Panc1 (cell line): ENCODE data around the gene TM2D1. TPM values are rescaled to one million over a fixed set of nuclear protein-coding genes. Genes with fewer than 3 reads are reported as not detected.
"Not testable (repeated sequence)": the region's sequence is repeated elsewhere in the genome, so short reads cannot be mapped to it uniquely, and the experiment has no call there.

Experiments used
- ATAC-seq: fragments of 200-7000 bp; cut with Tn5 transposase; 2 replicates; pipeline ENCODE4 v1.9.1; 2020; ENCODE audit warnings: mild to moderate bottlenecking, moderate library complexity
- BruUV-seq: library from RNA; stranded (reverse); fragments of 400-500 nt; replicated peaks from 2 replicates; lab custom pipeline; 2021; lab: Mats Ljungman, UMichigan
- CTCF ChIA-PET: fragments of 300-600 bp; sonication (Branson Sonifier 250); formaldehyde crosslinking; loops from one replicate; lab custom pipeline; 2022; ENCODE audit warnings: antibody characterized with exemption; lab: Charles Lee
- POLR2A ChIA-PET: fragments of 300-600 bp; sonication (Branson Sonifier 250); formaldehyde crosslinking; loops from one replicate; lab custom pipeline; 2022; ENCODE audit warnings: antibody characterized with exemption; lab: Charles Lee
- DNase-seq: peaks from one replicate; pipeline ENCODE4 v3.0.0-alpha.2; 2010; ENCODE audit warnings: low read depth, low spot score
- H3K27ac ChIP-seq: 2 replicates; pipeline ENCODE4 v1.5.1; 2011; ENCODE audit warnings: mild to moderate bottlenecking, low read length, inconsistent platforms
- H3K27me3 ChIP-seq: fragments of 200-500 bp; sonication (Bioruptor generic); 2 replicates; pipeline ENCODE4 v1.6.0; 2014; ENCODE audit warnings: low read length, inconsistent platforms; ENCODE audit not compliant: control insufficient read depth, insufficient read depth
- H3K36me3 ChIP-seq: fragments of 200-500 bp; sonication (Bioruptor generic); 2 replicates; pipeline ENCODE4 v1.5.1; 2014; ENCODE audit warnings: inconsistent platforms, mild to moderate bottlenecking, low read length, moderate library complexity; ENCODE audit not compliant: control insufficient read depth, insufficient read depth
- H3K4me1 ChIP-seq: 2 replicates; pipeline ENCODE4 v1.5.1; 2011; ENCODE audit warnings: inconsistent platforms, mild to moderate bottlenecking, low read length, moderate library complexity; ENCODE audit not compliant: control insufficient read depth, insufficient read depth
- H3K4me3 ChIP-seq, 2 experiments: 2 replicates each; pipeline ENCODE4 v1.5.1; 2011 to 2012; ENCODE audit warnings: low read depth in 2 of 2, low read length in 2 of 2, mild to moderate bottlenecking in 2 of 2, inconsistent platforms in 1 of 2, moderate library complexity in 1 of 2
- H3K9me3 ChIP-seq: fragments of 200-500 bp; sonication (Bioruptor generic); 2 replicates; pipeline ENCODE4 v1.5.1; 2014; ENCODE audit warnings: low read depth, mild to moderate bottlenecking, inconsistent platforms, low read length, moderate library complexity; ENCODE audit not compliant: control insufficient read depth, insufficient read depth
- POLR2AphosphoS5 ChIP-seq: IDR thresholded peaks from 2 replicates; pipeline ENCODE4 v1.6.1; 2012; ENCODE audit warnings: mild to moderate bottlenecking, low read depth, low read length, moderate library complexity
- SIN3A ChIP-seq: IDR thresholded peaks from 2 replicates; pipeline ENCODE4 v1.6.1; 2012; ENCODE audit warnings: low read depth, mild to moderate bottlenecking, low read length, moderate library complexity, borderline replicate concordance; ENCODE audit not compliant: insufficient read depth
- TCF7L2 ChIP-seq: IDR thresholded peaks from 2 replicates; pipeline ENCODE4 v1.6.1; 2011; ENCODE audit warnings: mild to moderate bottlenecking, low read depth, low read length, inconsistent platforms
- in situ Hi-C: cut with HindIII; loops from 2 replicates; pipeline ENCODE4 v1.10.0; 2016; ENCODE audit warnings: low sequenced_read_pairs, low pct_unique_long_range_greater_than_20kb
- intact Hi-C: fragments of 100-400 bp; cut with micrococcal nuclease; formaldehyde crosslinking; loops from one replicate; pipeline ENCODE4 v1.10.0; 2022; ENCODE audit not compliant: unreplicated experiment
- total RNA-seq: library from RNA; stranded (reverse); gene quantifications from one replicate; pipeline ENCODE4 v1.2.1, GENCODE V29; 2021; ENCODE audit not compliant: unreplicated experiment
- TF ChIP-seq, protein P1 (sequence below): fragments of 450-650 bp; IDR thresholded peaks from 2 replicates; pipeline ENCODE4 v1.5.1; 2017; ENCODE audit warnings: mild to moderate bottlenecking
- TF ChIP-seq, protein P2 (sequence below), 2 experiments: IDR thresholded peaks; 2 replicates each; pipeline ENCODE4 v1.6.1; 2011 to 2012; ENCODE audit warnings: low read depth in 2 of 2, control low read depth in 1 of 2, low read length in 1 of 2, mild to moderate bottlenecking in 1 of 2, moderate library complexity in 1 of 2; ENCODE audit not compliant: insufficient read depth in 1 of 2

The TM2D1 gene
- total RNA-seq, 1 experiment from 2014 or later, result 43.2 TPM

DNA sequence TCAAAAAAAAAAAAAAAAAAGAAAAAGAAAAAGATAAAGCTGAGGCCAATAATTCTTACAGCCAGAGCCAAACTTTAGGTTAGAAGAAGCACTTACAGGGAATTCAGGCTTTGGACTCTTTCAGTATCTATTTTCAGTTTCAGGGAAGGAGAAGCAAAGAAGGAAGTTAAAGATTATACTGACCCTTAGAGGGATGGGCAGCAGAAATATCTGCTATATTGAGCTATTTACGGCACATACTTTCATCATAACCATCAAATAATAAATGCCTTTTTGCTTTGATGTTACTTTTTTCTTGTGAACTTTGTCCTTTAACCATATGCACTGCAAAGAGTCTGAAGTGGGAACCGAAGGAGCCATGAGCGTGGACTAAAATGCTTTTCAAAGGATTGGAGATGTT is 42.0 kb downstream of the TM2D1 start:
- H3K4me1 ChIP-seq, result no peaks in the 10 kb centered on the region
- DNase-seq (no peak), ATAC-seq (no peak)
- no TSS peak for BruUV-seq
- intact Hi-C loops, result no loop called here
- no peak overlapping the region for H3K4me3 ChIP-seq
- TF ChIP-seq, protein P1, sequence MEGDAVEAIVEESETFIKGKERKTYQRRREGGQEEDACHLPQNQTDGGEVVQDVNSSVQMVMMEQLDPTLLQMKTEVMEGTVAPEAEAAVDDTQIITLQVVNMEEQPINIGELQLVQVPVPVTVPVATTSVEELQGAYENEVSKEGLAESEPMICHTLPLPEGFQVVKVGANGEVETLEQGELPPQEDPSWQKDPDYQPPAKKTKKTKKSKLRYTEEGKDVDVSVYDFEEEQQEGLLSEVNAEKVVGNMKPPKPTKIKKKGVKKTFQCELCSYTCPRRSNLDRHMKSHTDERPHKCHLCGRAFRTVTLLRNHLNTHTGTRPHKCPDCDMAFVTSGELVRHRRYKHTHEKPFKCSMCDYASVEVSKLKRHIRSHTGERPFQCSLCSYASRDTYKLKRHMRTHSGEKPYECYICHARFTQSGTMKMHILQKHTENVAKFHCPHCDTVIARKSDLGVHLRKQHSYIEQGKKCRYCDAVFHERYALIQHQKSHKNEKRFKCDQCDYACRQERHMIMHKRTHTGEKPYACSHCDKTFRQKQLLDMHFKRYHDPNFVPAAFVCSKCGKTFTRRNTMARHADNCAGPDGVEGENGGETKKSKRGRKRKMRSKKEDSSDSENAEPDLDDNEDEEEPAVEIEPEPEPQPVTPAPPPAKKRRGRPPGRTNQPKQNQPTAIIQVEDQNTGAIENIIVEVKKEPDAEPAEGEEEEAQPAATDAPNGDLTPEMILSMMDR, result no peak
- TF ChIP-seq, protein P2, sequence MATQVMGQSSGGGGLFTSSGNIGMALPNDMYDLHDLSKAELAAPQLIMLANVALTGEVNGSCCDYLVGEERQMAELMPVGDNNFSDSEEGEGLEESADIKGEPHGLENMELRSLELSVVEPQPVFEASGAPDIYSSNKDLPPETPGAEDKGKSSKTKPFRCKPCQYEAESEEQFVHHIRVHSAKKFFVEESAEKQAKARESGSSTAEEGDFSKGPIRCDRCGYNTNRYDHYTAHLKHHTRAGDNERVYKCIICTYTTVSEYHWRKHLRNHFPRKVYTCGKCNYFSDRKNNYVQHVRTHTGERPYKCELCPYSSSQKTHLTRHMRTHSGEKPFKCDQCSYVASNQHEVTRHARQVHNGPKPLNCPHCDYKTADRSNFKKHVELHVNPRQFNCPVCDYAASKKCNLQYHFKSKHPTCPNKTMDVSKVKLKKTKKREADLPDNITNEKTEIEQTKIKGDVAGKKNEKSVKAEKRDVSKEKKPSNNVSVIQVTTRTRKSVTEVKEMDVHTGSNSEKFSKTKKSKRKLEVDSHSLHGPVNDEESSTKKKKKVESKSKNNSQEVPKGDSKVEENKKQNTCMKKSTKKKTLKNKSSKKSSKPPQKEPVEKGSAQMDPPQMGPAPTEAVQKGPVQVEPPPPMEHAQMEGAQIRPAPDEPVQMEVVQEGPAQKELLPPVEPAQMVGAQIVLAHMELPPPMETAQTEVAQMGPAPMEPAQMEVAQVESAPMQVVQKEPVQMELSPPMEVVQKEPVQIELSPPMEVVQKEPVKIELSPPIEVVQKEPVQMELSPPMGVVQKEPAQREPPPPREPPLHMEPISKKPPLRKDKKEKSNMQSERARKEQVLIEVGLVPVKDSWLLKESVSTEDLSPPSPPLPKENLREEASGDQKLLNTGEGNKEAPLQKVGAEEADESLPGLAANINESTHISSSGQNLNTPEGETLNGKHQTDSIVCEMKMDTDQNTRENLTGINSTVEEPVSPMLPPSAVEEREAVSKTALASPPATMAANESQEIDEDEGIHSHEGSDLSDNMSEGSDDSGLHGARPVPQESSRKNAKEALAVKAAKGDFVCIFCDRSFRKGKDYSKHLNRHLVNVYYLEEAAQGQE (IDR thresholded peaks at IDR 0.05; ENCODE audit: insufficient read depth in 1 of 2, low read depth in 2 of 2, low read length in 1 of 2), result no peak
- TF ChIP-seq TCF7L2 (no peak), SIN3A (no peak), POLR2AphosphoS5 (no peak)
- in situ Hi-C loops, result no loop called here
- H3K9me3 ChIP-seq, result no peaks in the 10 kb centered on the region
- no peaks in the 10 kb centered on the region for H3K27me3 ChIP-seq
- CTCF ChIA-PET, result interaction anchor here (0.7 kb wide), 1 partner anchor 633 kb away, joined by 3 read pairs; no protein-coding TSS in a partner anchor
- no peaks in the 10 kb centered on the region for H3K36me3 ChIP-seq
- POLR2A ChIA-PET, result interaction anchor here (0.7 kb wide), 1 partner anchor 32 kb away, joined by 3 read pairs; no protein-coding TSS in a partner anchor
- no peak overlapping the region for H3K27ac ChIP-seq

DNA sequence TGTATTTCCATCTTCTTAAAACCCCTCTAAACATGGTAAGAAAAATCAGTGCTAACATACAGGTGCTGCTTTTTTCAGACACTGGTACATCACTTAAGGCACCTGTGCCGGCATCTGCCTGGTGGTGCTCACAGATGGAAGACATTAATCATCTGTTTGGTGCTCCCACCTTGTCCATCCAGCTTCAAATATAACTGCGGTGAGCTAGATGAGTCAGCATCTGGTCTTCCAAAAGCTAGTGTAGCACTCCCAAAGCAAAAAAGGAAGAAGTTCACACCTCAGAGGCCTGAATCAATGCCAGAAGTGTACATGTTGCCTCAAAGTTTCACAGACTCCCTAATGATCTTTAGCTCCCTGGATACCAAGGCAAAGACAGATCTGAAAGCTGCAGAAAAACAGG is 44.4 kb downstream of the TM2D1 start:
- no TSS peak for BruUV-seq
- H3K27me3 ChIP-seq, result no peaks in the 10 kb centered on the region
- no peak for DNase-seq
- H3K4me1 ChIP-seq, result no peaks in the 10 kb centered on the region
- no peak overlapping the region for H3K4me3 ChIP-seq
- no peak for ATAC-seq
- POLR2A ChIA-PET, result no interaction called here
- intact Hi-C loops, result no loop called here
- CTCF ChIA-PET, result no interaction called here
- in situ Hi-C loops, result no loop called here
- H3K9me3 ChIP-seq, result no peaks in the 10 kb centered on the region
- H3K36me3 ChIP-seq, result no peaks in the 10 kb centered on the region
- TF ChIP-seq, protein P2 (IDR thresholded peaks at IDR 0.05; ENCODE audit: insufficient read depth in 1 of 2, low read depth in 2 of 2, low read length in 1 of 2), result no peak
- no peak for TF ChIP-seq POLR2AphosphoS5
- H3K27ac ChIP-seq, result no peak overlapping the region

DNA sequence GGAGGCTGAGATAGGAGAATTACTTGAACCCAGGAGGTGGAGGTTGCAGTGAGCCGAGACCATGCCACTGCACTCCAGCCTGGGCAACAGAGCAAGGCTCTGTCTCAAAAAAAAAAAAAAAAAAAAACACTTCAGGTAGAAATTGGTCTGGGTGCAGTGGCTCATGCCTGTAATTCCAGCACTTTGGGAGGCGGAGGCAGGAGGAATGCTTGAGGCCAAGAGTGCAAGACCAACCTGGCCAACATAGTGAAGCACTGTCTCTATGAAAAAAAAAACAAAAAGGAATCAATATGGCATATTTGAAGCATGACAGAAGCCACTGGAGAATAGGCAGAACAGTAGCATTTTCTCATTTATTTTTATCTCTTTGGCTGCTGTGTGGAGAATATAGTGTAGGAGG is 48.1 kb downstream of the TM2D1 start:
- in situ Hi-C loops, H3K36me3 ChIP-seq, H3K4me1 ChIP-seq, POLR2A ChIA-PET, H3K27ac ChIP-seq, H3K9me3 ChIP-seq, DNase-seq, H3K4me3 ChIP-seq, CTCF ChIA-PET, H3K27me3 ChIP-seq, ATAC-seq, BruUV-seq, intact Hi-C loops: not testable (repeated sequence)
